Upper lobe of left lung (tissue), 6 donors: ENCODE data around the gene KIF26B. TPM values are rescaled to one million over a fixed set of nuclear protein-coding genes. Genes with fewer than 3 reads are reported as not detected.
"Not testable (repeated sequence)": the region's sequence is repeated elsewhere in the genome, so short reads cannot be mapped to it uniquely, and the experiment has no call there.

Experiments used
- ATAC-seq, 2 donors: fragments of 200-7000 bp; cut with Tn5 transposase; one replicate each; pipeline ENCODE4 v1.9.1; 2022; ENCODE audit warnings: mild to moderate bottlenecking in 2 of 2, moderate library complexity in 2 of 2; ENCODE audit not compliant: low FRiP score in 2 of 2
- DNase-seq, 2 donors: peaks; one replicate each; pipeline ENCODE4 v3.0.0-alpha.2; 2019 to 2020
- H3K27ac ChIP-seq, 4 donors: fragments of 200-600 bp; sonication (generic); one replicate each; pipeline ENCODE4 v1.5.1; 2016 to 2019
- H3K27me3 ChIP-seq, 4 donors: fragments of 200-600 bp; sonication (generic); one replicate each; pipeline ENCODE4 v1.5.1; 2017 to 2019
- H3K36me3 ChIP-seq, 4 donors: fragments of 200-600 bp; sonication (generic); one replicate each; pipeline ENCODE4 v1.5.1; 2016 to 2019
- H3K4me1 ChIP-seq, 4 donors: fragments of 200-600 bp; sonication (generic); one replicate each; pipeline ENCODE4 v1.5.1; 2018 to 2019
- H3K4me3 ChIP-seq, 4 donors: fragments of 200-600 bp; sonication (generic); one replicate each; pipeline ENCODE4 v1.5.1; 2017 to 2019; ENCODE audit warnings: mild to moderate bottlenecking in 2 of 4, moderate library complexity in 1 of 4
- H3K9me3 ChIP-seq, 4 donors: fragments of 200-600 bp; sonication (generic); one replicate each; pipeline ENCODE4 v1.5.1; 2018 to 2019
- EP300 ChIP-seq, 4 donors: sonication (generic); formaldehyde crosslinking; IDR thresholded peaks; one replicate each; pipeline ENCODE4 v1.5.1; 2017; ENCODE audit warnings: antibody characterized with exemption in 4 of 4, control low read depth in 2 of 4
- POLR2A ChIP-seq, 4 donors: fragments of 450-650 bp; IDR thresholded peaks; one replicate each; pipeline ENCODE4 v1.5.1; 2016 to 2017; ENCODE audit warnings: antibody characterized with exemption in 4 of 4, mild to moderate bottlenecking in 2 of 4
- POLR2AphosphoS5 ChIP-seq, 2 donors: sonication (generic); formaldehyde crosslinking; IDR thresholded peaks; one replicate each; pipeline ENCODE4 v1.5.1; 2017; ENCODE audit warnings: antibody characterized with exemption in 2 of 2
- WGBS, 2 donors: methylation state at CpG; one replicate each; pipeline ENCODE4 v1.1.5; 2017 to 2018; 5-methylcytosine and 5-hydroxymethylcytosine counted together
- total RNA-seq, 6 donors: library from RNA; depleted of rRNA in 4 of 6; stranded (reverse); fragments of >200 nt in 4 of 6; gene quantifications; one replicate each; pipeline versions ENCODE4 v1.1.0 to v1.2.1, GENCODE V29; 2016 to 2021
- TF ChIP-seq, protein P1 (sequence below), 6 experiments: fragments of 450-650 bp in 4 of 6; fragments of 200-600 bp in 2 of 6; sonication (generic) in 2 of 6; IDR thresholded peaks; one replicate each; pipeline ENCODE4 v1.5.1; 2016 to 2019; ENCODE audit warnings: antibody characterized with exemption in 6 of 6
- donor health status: DM: no; HTN: no; CAD: no; lungs with moderate emphysema.
- donor health status: DM: no; HTN: yes; CAD: no; lungs with severe emphysema.

The KIF26B gene
- total RNA-seq, 6 donors from 2014 or later = 1.2 to 4.3 (median 2.1) TPM

DNA sequence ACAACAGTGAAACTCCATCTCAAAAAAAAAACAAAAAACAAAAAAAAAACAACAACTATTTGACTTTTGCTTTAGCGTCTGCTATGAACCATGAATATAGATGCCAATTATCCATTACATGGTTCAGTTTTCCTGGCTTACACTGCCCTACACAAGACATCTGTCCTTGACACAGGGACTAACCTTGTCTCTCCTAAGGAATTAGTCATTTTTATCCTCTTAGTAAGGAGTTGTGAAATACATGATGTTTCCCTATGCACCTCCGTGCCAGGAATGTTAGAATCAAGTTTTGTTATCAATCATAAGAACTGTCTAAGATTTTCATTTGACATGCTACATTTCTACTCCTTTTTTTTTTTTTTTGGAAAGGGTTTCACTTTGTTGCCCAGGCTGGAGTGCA is 241.8 kb downstream of the KIF26B start:
- no peaks in the 10 kb centered on the region for H3K4me1 ChIP-seq
- ATAC-seq = no peak
- no peaks in the 10 kb centered on the region for H3K36me3 ChIP-seq
- WGBS, 2 donors = 80 to 87% methylated on average over 2 of the region's 2 CpGs
- no peak for TF ChIP-seq POLR2A (IDR thresholded peaks at IDR 0.05)
- no peak for TF ChIP-seq EP300 (IDR thresholded peaks at IDR 0.05)
- TF ChIP-seq POLR2AphosphoS5 (IDR thresholded peaks at IDR 0.05) = no peak
- TF ChIP-seq, protein P1, sequence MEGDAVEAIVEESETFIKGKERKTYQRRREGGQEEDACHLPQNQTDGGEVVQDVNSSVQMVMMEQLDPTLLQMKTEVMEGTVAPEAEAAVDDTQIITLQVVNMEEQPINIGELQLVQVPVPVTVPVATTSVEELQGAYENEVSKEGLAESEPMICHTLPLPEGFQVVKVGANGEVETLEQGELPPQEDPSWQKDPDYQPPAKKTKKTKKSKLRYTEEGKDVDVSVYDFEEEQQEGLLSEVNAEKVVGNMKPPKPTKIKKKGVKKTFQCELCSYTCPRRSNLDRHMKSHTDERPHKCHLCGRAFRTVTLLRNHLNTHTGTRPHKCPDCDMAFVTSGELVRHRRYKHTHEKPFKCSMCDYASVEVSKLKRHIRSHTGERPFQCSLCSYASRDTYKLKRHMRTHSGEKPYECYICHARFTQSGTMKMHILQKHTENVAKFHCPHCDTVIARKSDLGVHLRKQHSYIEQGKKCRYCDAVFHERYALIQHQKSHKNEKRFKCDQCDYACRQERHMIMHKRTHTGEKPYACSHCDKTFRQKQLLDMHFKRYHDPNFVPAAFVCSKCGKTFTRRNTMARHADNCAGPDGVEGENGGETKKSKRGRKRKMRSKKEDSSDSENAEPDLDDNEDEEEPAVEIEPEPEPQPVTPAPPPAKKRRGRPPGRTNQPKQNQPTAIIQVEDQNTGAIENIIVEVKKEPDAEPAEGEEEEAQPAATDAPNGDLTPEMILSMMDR (IDR thresholded peaks at IDR 0.05) = no peak
- H3K27me3 ChIP-seq = no peaks in the 10 kb centered on the region
- H3K9me3 ChIP-seq = no peaks in the 10 kb centered on the region
- no peak for DNase-seq
- H3K4me3 ChIP-seq = no peak overlapping the region
- no peak overlapping the region for H3K27ac ChIP-seq

DNA sequence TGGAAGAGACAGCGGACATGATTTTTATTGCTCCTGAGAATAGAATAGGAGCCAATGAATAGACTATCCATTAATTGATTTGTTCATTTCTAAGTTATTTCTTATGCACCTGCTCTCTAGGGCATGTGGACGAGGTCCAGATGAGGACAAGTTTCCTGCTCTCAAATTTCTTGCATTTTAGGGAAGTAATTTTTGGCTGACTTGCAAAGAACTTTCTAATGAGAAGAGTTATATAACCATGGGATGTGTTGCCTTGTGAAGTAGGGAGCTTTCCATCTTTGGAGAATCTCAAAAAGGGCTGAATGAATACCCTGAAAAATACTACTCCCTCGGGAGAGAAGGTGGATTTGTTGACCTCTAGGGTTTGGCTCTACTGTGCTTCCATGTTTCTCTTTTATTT is 243.0 kb downstream of the KIF26B start:
- ATAC-seq = no peak
- Histone ChIP-seq H3K4me3 (no peak overlapping the region), H3K9me3 (no peaks in the 10 kb centered on the region), H3K36me3 (no peaks in the 10 kb centered on the region), H3K4me1 (no peaks in the 10 kb centered on the region), H3K27ac (no peak overlapping the region), H3K27me3 (no peaks in the 10 kb centered on the region)
- 67% methylated on average over 3 of the region's 3 CpGs for whole genome bisulfite sequencing, 2 donors
- TF ChIP-seq POLR2AphosphoS5 (IDR thresholded peaks at IDR 0.05) (no peak), POLR2A (IDR thresholded peaks at IDR 0.05) (no peak), EP300 (IDR thresholded peaks at IDR 0.05) (no peak)
- TF ChIP-seq, protein P1 (IDR thresholded peaks at IDR 0.05) = no peak
- DNase-seq = no peak

DNA sequence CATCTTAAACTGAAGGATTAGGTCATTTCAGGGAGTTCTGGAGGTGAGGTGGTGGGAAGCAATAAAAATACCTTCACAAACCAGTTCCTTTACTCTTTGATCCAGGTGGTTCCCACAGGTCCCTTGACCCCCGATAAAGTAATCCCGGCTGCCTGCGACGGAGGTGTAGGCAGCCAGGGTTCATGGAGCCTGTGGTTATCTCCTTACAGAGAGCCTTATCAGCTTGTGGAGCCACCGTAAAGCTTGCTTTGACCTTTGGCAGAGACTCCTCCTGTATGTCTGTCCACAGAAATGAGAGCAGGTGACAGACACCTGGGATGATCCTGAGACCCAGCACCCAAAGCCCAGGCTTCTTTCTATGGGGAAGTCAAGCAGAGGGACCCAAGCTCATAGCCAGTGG is 243.4 kb downstream of the KIF26B start:
- no peak for DNase-seq
- Histone ChIP-seq H3K9me3 (no peaks in the 10 kb centered on the region), H3K4me3 (no peak overlapping the region), H3K27me3 (no peaks in the 10 kb centered on the region), H3K36me3 (no peaks in the 10 kb centered on the region), H3K4me1 (no peaks in the 10 kb centered on the region), H3K27ac (no peak overlapping the region)
- TF ChIP-seq POLR2AphosphoS5 (IDR thresholded peaks at IDR 0.05) (no peak), EP300 (IDR thresholded peaks at IDR 0.05) (no peak), POLR2A (IDR thresholded peaks at IDR 0.05) (no peak)
- TF ChIP-seq, protein P1 (IDR thresholded peaks at IDR 0.05) = no peak
- ATAC-seq = no peak
- WGBS, 2 donors = 65 to 94% methylated on average over 5 of the region's 5 CpGs

DNA sequence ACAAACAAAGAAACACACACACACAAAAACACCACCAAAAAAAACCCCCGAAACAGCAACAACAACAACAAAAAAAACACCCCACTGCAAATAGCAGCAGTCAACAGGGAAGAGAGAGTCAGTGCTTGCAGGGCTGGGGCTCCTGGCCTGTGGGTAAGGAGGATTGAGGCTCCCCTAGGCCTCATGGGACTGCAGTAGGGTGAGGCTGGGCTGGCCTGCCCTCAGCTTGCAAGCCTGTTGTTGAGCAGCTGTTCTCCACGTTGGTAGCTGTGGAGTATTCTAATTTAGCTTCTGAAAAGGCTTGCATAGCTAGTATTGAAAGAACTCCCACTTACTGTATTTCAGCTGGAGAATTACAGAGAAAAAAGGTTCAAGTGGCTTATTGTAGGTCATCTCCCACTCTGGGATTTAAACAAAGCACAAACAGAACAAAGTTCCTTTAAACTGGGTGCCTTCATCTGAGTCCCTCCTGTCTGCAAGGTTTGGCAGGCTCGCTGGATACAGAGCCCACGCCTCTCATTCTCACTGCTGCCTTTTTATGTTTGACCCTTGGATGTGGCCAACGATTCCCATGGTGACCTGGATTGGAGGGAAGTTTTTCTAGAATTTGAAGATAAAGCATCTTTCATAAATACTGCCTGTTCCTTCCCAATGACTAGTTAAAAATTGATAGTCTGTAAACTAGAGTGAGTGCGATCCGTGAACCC is 247.2 kb downstream of the KIF26B start:
- ATAC-seq (no peak), DNase-seq (no peak)
- no peak overlapping the region for H3K27ac ChIP-seq
- no peaks in the 10 kb centered on the region for H3K4me1 ChIP-seq
- no peaks in the 10 kb centered on the region for H3K9me3 ChIP-seq
- no peaks in the 10 kb centered on the region for H3K36me3 ChIP-seq
- no peak for TF ChIP-seq EP300 (IDR thresholded peaks at IDR 0.05)
- WGBS, 2 donors = 86% methylated on average over 6 to 7 of the region's 7 CpGs
- H3K27me3 ChIP-seq = no peaks in the 10 kb centered on the region
- no peak overlapping the region for H3K4me3 ChIP-seq

DNA sequence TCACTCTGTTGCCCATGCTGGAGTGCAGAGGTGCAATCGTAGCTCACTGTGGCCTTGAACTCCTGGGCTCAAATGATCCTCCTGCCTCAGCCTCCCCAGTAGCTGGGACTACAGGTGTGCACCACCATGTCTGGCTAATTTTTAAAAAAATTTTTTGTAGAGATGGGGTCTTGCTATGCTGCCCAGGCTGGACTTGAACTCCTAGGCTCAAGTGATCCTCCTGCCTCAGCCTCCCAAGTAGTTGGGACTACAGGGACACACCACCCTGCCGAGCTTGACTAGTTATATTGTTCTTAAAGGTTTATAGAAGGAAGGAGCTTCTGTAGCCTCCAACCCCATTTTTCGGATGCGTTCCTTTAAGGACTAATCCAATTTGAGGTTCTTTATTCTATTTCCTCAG is 248.2 kb downstream of the KIF26B start:
- not testable (repeated sequence) for H3K9me3 ChIP-seq, H3K27me3 ChIP-seq, H3K4me3 ChIP-seq, H3K4me1 ChIP-seq, DNase-seq, ATAC-seq, H3K27ac ChIP-seq, H3K36me3 ChIP-seq
- 93 to 96% methylated on average over 4 of the region's 4 CpGs for WGBS, 2 donors

DNA sequence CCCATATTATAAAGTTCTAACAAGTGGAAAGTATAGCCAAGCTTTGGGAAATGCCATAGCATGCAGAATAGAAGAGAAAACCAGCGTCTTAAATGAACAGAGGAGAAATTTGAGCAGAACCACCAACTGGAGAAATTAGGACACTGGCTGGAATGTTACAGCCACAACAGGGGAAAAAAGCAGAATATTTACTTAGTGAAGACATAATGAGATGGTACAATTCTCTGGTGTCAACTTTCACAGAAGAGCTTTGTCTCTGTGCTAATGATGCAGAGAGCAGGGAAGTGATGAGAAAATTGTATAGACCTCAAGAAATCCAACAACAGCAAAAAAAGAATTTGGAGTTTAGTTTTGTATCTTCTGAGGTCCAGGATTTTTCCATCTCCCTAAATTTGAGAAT is 249.7 kb downstream of the KIF26B start:
- Histone ChIP-seq H3K27me3 (no peaks in the 10 kb centered on the region), H3K9me3 (no peaks in the 10 kb centered on the region), H3K36me3 (no peaks in the 10 kb centered on the region), H3K27ac (no peak overlapping the region), H3K4me1 (no peaks in the 10 kb centered on the region), H3K4me3 (no peak overlapping the region)
- WGBS, 2 donors = 62 to 80% methylated on average over 1 of the region's 1 CpG
- TF ChIP-seq POLR2A (IDR thresholded peaks at IDR 0.05) (no peak), POLR2AphosphoS5 (IDR thresholded peaks at IDR 0.05) (no peak), EP300 (IDR thresholded peaks at IDR 0.05) (no peak)
- TF ChIP-seq, protein P1 (IDR thresholded peaks at IDR 0.05) = no peak
- DNase-seq (no peak), ATAC-seq (no peak)
